GM19193 (cell line): ENCODE measurements around the gene ZNF470.

Experiments used
- POLR2A ChIP-seq: IDR thresholded peaks from 4 replicates; pipeline ENCODE4 v1.6.1; 2011; ENCODE audit not compliant: insufficient read depth, insufficient read length; ENCODE audit errors: extremely low read depth

ZNF470 gene

DNA sequence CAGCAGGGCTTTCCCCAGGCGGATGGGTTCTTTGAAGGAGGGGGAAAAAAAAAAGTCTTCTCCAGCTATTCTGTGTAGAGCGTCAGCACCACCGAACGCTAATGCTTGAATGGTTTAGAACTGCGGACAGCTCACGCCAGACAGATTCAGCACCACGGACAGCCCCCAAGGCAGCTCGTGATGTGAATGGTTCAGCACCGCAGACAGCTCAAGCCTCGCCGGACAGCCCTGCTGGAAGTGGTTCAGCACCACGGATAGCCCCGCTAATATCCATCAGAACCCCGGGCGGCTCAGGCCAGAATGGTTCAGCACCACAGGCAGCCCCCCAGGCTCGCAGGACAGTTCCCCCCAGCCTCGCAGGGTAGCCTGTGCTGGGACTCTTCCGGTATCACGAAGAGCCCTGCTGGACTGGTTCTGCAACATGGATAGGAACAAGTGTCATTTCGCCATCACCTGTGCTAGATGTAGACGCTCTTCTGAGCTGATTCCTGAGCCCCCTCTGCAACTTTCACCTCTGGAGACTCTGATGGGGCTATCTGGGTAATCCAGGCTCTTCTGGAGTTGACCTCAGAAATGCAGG is 70.8 kb downstream of the ZNF470 start:
- TF ChIP-seq POLR2A: no peak
